GM12878 (cell line): ENCODE measurements around the gene MRPL36. TPM values are rescaled to one million over a fixed set of nuclear protein-coding genes. Genes with fewer than 3 reads are reported as not detected.

Experiments used
- ATAC-seq: fragments of 200-7000 bp; cut with Tn5 transposase; 3 replicates; pipeline ENCODE4 v1.9.1; 2020; ENCODE audit warnings: mild to moderate bottlenecking, moderate library complexity
- BruUV-seq: library from RNA; stranded (reverse); fragments of 400-500 nt; replicated peaks from 2 replicates; lab custom pipeline; 2021; lab: Mats Ljungman, UMichigan
- CTCF ChIA-PET: fragments of 300-600 bp; sonication (Branson Sonifier 250); formaldehyde crosslinking; extraction: SDS; loops from one replicate; lab custom pipeline; 2021; ENCODE audit warnings: inconsistent platforms; lab: Yijun Ruan, JAX
- POLR2A ChIA-PET: fragments of 350-600 bp; formaldehyde crosslinking; extraction: SDS; loops from one replicate; lab custom pipeline; 2021; ENCODE audit warnings: inconsistent platforms; lab: Charles Lee
- RAD21 ChIA-PET: fragments of 300-600 bp; sonication (Branson Sonifier 250); formaldehyde crosslinking; loops from one replicate; lab custom pipeline; 2023; ENCODE audit warnings: antibody characterized with exemption; ENCODE audit not compliant: unreplicated experiment; lab: Charles Lee
- SMC1A ChIA-PET: fragments of 300-600 bp; sonication (Branson Sonifier 250); formaldehyde crosslinking; loops from one replicate; lab custom pipeline; 2023; ENCODE audit not compliant: unreplicated experiment, uncharacterized antibody; lab: Charles Lee
- DNase-seq: peaks from one replicate; pipeline ENCODE4 v3.0.0-alpha.2; 2011; ENCODE audit warnings: low read depth, low spot score
- FAIRE-seq: peaks from 3 replicates; lab custom pipeline; 2011; peaks lifted over from hg19 to GRCh38; lab: Jason Lieb, UNC
- H2AFZ ChIP-seq: 2 replicates; pipeline ENCODE4 v1.6.0; 2011; ENCODE audit warnings: low read depth, low read length, control low read depth; ENCODE audit not compliant: control insufficient read depth
- H3K27ac ChIP-seq: 2 replicates; pipeline ENCODE4 v1.5.1; 2011; ENCODE audit warnings: control low read depth; ENCODE audit not compliant: control insufficient read depth, insufficient read depth
- H3K27me3 ChIP-seq, 2 experiments: replicated peaks in 1 of 2; 2 replicates each; pipeline versions ENCODE4 v1.6.0 to v1.6.1; 2011; ENCODE audit warnings: low read length in 1 of 2; ENCODE audit not compliant: control insufficient read depth in 2 of 2, insufficient read depth in 2 of 2
- H3K36me3 ChIP-seq, 2 experiments: 2 replicates each; pipeline ENCODE4 v1.5.1; 2011; ENCODE audit warnings: low read length in 1 of 2; ENCODE audit not compliant: control insufficient read depth in 2 of 2, insufficient read depth in 2 of 2
- H3K4me1 ChIP-seq: 2 replicates; pipeline ENCODE4 v1.6.1; 2011; ENCODE audit warnings: mild to moderate bottlenecking, low read length, moderate library complexity, mixed read lengths; ENCODE audit not compliant: control insufficient read depth, insufficient read depth
- H3K4me2 ChIP-seq: 2 replicates; pipeline ENCODE4 v1.6.0; 2011; ENCODE audit warnings: control low read depth; ENCODE audit not compliant: control insufficient read depth, insufficient read depth
- H3K4me3 ChIP-seq: fragments of 200-600 bp; sonication (generic); 2 replicates; pipeline ENCODE4 v1.5.1; 2016
- H3K79me2 ChIP-seq: 2 replicates; pipeline ENCODE4 v1.6.0; 2011; ENCODE audit warnings: low read length; ENCODE audit not compliant: control insufficient read depth, insufficient read depth
- H3K9ac ChIP-seq: 2 replicates; pipeline ENCODE4 v1.8.0; 2011; ENCODE audit warnings: low read length, control low read depth, mixed read lengths; ENCODE audit not compliant: control insufficient read depth, insufficient read depth
- H3K9me3 ChIP-seq: replicated peaks from 3 replicates; pipeline ENCODE4 v1.5.1; 2011; ENCODE audit warnings: mild to moderate bottlenecking, low read length; ENCODE audit not compliant: control insufficient read depth, insufficient read depth
- H4K20me1 ChIP-seq: 2 replicates; pipeline ENCODE4 v1.6.0; 2011; ENCODE audit not compliant: control insufficient read depth, insufficient read depth
- CBX3 ChIP-seq: fragments of 200-600 bp; sonication (generic); IDR thresholded peaks from 2 replicates; pipeline ENCODE4 v1.6.1; 2016; ENCODE audit warnings: low read depth, borderline replicate concordance
- HSF1 ChIP-seq: fragments of 150-350 bp; IDR thresholded peaks from 2 replicates; pipeline ENCODE4 v1.6.1; 2014; ENCODE audit warnings: mild to moderate bottlenecking, low read depth, low read length
- MYB ChIP-seq: fragments of 150-350 bp; IDR thresholded peaks from 2 replicates; pipeline ENCODE4 v1.6.1; 2014; ENCODE audit warnings: mild to moderate bottlenecking, low read depth, low read length, borderline replicate concordance
- SKIL ChIP-seq: fragments of 450-650 bp; IDR thresholded peaks from 2 replicates; pipeline ENCODE4 v1.6.1; 2017; ENCODE audit warnings: mild to moderate bottlenecking, low read depth, inconsistent platforms; ENCODE audit not compliant: poor library complexity, severe bottlenecking
- SUZ12 ChIP-seq: fragments of 200-600 bp; sonication (generic); IDR thresholded peaks from one replicate; pipeline ENCODE4 v1.6.1; 2018; ENCODE audit warnings: antibody characterized with exemption, mild to moderate bottlenecking; ENCODE audit not compliant: unreplicated experiment
- ZNF274 ChIP-seq: IDR thresholded peaks from one replicate; pipeline ENCODE4 v1.8.0; 2011; ENCODE audit not compliant: insufficient read length, insufficient read depth
- WGBS: methylation state at CpG from one replicate; pipeline ENCODE4 v1.1.6; 2016; ENCODE audit warnings: low lambda C conversion rate; ENCODE audit not compliant: insufficient replicate concordance, insufficient coverage; ENCODE audit errors: missing lambda C conversion rate; 5-methylcytosine and 5-hydroxymethylcytosine counted together
- in situ Hi-C: fragments of 300-500 bp; cut with MboI; formaldehyde crosslinking; loops from 9 replicates; pipeline ENCODE4 v1.14.3; 2018; ENCODE audit warnings: mixed read lengths
- intact Hi-C: fragments of 100-400 bp; cut with micrococcal nuclease; formaldehyde crosslinking; loops from one replicate; pipeline ENCODE4 v1.14.2; 2022; ENCODE audit not compliant: unreplicated experiment
- polyA plus RNA-seq, 11 experiments: library from polyadenylated mRNA; depleted of rRNA in 4 of 11; unstranded in 6 of 11; stranded (reverse) in 5 of 11; fragments of >200 nt; fragmentation: Nextera tagmentation in 4 of 11; fragmentation: Illumina TruSeq in 1 of 11; extraction: Ambion mirVana in 4 of 11; extraction: Trizol in 1 of 11; gene quantifications; 1 replicate in 1 of 11; 2 replicates in 10 of 11; pipeline versions ENCODE4 v1.2.1 to v1.2.3, GENCODE V29; 2011 to 2016; ENCODE audit warnings: inconsistent platforms in 2 of 11, missing spikeins in 2 of 11, low read depth in 1 of 11
- total RNA-seq, 4 experiments: library from RNA; depleted of rRNA in 3 of 4; stranded (reverse); fragments of >200 nt in 3 of 4; fragmentation: Illumina TruSeq in 1 of 4; extraction: Trizol in 1 of 4; gene quantifications; 2 replicates each; pipeline versions ENCODE4 v1.2.1 to v1.2.3, GENCODE V29; 2013 to 2021
- TF ChIP-seq, protein P1 (sequence below): IDR thresholded peaks from 2 replicates; pipeline ENCODE4 v1.6.1; 2012; ENCODE audit warnings: low read length, inconsistent platforms

MRPL36 gene
- total and polyA plus RNA-seq, 10 of the 15 experiments (the other 5 are each of a cell fraction or from before 2014, with no cell fraction given): 89.2 to 559 (median 152) TPM

- ChIA-PET SMC1A (no interaction called here), RAD21 (no interaction called here)
- Histone ChIP-seq H3K4me2 (no peak overlapping the region), H4K20me1 (no peaks in the 10 kb centered on the region), H3K9ac (no peak overlapping the region), H3K27ac (no peak overlapping the region), H3K36me3 (no peaks in the 10 kb centered on the region), H3K9me3 (no peaks in the 10 kb centered on the region)
- FAIRE-seq: no peak
- no peak for TF ChIP-seq HSF1
- TF ChIP-seq SKIL: no peak
- no peak for TF ChIP-seq CBX3
- TF ChIP-seq MYB: no peak
- TF ChIP-seq SUZ12: no peak
- TF ChIP-seq, protein P1, sequence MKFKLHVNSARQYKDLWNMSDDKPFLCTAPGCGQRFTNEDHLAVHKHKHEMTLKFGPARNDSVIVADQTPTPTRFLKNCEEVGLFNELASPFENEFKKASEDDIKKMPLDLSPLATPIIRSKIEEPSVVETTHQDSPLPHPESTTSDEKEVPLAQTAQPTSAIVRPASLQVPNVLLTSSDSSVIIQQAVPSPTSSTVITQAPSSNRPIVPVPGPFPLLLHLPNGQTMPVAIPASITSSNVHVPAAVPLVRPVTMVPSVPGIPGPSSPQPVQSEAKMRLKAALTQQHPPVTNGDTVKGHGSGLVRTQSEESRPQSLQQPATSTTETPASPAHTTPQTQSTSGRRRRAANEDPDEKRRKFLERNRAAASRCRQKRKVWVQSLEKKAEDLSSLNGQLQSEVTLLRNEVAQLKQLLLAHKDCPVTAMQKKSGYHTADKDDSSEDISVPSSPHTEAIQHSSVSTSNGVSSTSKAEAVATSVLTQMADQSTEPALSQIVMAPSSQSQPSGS: no peak
- TF ChIP-seq ZNF274: no peak
- TF ChIP-seq, all 136 proteins: peak for 0
- DNase-seq: no peak
- BruUV-seq: no TSS peak
- ATAC-seq: no peak
- ChIA-PET CTCF (no interaction called here), POLR2A (no interaction called here)
- intact Hi-C loops (no loop called here), in situ Hi-C loops (no loop called here)
- no peak overlapping the region for H2AFZ ChIP-seq
- no peaks in the 10 kb centered on the region; a peak in 1 of 4 replicates for H3K27me3 ChIP-seq
- H3K4me1 ChIP-seq: no peaks in the 10 kb centered on the region
- no peaks in the 10 kb centered on the region for H3K79me2 ChIP-seq
- H3K4me3 ChIP-seq: no peak overlapping the region
- 45% methylated on average over 22 of the region's 22 CpGs for WGBS
These were observed 34.5 kb upstream of the MRPL36 start for GRCh38 chr5:1834022-1834551.
